GM21619 (cell line): ENCODE data around the gene DENND2D.

Experiments
- ATAC-seq: cut with Tn5 transposase; IDR thresholded peaks from one replicate; pipeline ENCODE4 v1.9.1; 2021; ENCODE audit not compliant: unreplicated experiment

Gene DENND2D

GRCh38 chr1:111199881-111200801, at the start of gene DENND2D:
Gene DENND2D (minus strand): TSS chr1:111200646. CDS start chr1:111200459, 187 bp downstream.
- no peak for ATAC-seq

GRCh38 chr1:111249960-111250359, 49.5 kb upstream of the DENND2D start:
- ATAC-seq, result no peak

- no peak for ATAC-seq
These were observed 46.8 kb upstream of the DENND2D start for GRCh38 chr1:111247125-111247838.

GRCh38 chr1:111242805-111243523, 42.5 kb upstream of the DENND2D start:
- ATAC-seq, result no peak

GRCh38 chr1:111241797-111242196, 41.4 kb upstream of the DENND2D start:
- no peak for ATAC-seq

- no peak for ATAC-seq
These were observed 37.8 kb upstream of the DENND2D start for GRCh38 chr1:111238056-111238795.

- no peak for ATAC-seq
These were observed 36.4 kb upstream of the DENND2D start for GRCh38 chr1:111236806-111237205.

GRCh38 chr1:111236379-111236778, 35.9 kb upstream of the DENND2D start:
- no peak for ATAC-seq

GRCh38 chr1:111234866-111235265, 34.4 kb upstream of the DENND2D start:
- no peak for ATAC-seq

GRCh38 chr1:111234258-111234657, 33.8 kb upstream of the DENND2D start:
- ATAC-seq, result no peak

- no peak for ATAC-seq
These were observed 31.7 kb upstream of the DENND2D start for GRCh38 chr1:111232134-111232533.

GRCh38 chr1:111228748-111229126, 28.3 kb upstream of the DENND2D start:
- no peak for ATAC-seq

GRCh38 chr1:111227851-111228747, 27.7 kb upstream of the DENND2D start:
- ATAC-seq, result no peak

- ATAC-seq, result no peak
These were observed 27.0 kb upstream of the DENND2D start, which contains the start of gene CHI3L2 for GRCh38 chr1:111227434-111227833. Gene CHI3L2 (plus strand): TSS chr1:111227713. CDS start chr1:111227730, 17 bp downstream.

- no peak for ATAC-seq
These were observed 25.4 kb upstream of the DENND2D start for GRCh38 chr1:111225717-111226400.

GRCh38 chr1:111225091-111225490, 24.6 kb upstream of the DENND2D start:
- no peak for ATAC-seq

- ATAC-seq, result no peak
These were observed 22.8 kb upstream of the DENND2D start for GRCh38 chr1:111223126-111223685.

GRCh38 chr1:111222308-111223125, 22.1 kb upstream of the DENND2D start:
- ATAC-seq, result peak; percentile 18
